ENCODE measurements around the gene VPS37C. TPM values are rescaled to one million over a fixed set of nuclear protein-coding genes. Genes with fewer than 3 reads are reported as not detected.
"Not testable (repeated sequence)": the region's sequence is repeated elsewhere in the genome, so short reads cannot be mapped to it uniquely, and the experiment has no call there.

Gene VPS37C
- 15.7 and 21.5 TPM in 2 replicates for total RNA-seq

DNA sequence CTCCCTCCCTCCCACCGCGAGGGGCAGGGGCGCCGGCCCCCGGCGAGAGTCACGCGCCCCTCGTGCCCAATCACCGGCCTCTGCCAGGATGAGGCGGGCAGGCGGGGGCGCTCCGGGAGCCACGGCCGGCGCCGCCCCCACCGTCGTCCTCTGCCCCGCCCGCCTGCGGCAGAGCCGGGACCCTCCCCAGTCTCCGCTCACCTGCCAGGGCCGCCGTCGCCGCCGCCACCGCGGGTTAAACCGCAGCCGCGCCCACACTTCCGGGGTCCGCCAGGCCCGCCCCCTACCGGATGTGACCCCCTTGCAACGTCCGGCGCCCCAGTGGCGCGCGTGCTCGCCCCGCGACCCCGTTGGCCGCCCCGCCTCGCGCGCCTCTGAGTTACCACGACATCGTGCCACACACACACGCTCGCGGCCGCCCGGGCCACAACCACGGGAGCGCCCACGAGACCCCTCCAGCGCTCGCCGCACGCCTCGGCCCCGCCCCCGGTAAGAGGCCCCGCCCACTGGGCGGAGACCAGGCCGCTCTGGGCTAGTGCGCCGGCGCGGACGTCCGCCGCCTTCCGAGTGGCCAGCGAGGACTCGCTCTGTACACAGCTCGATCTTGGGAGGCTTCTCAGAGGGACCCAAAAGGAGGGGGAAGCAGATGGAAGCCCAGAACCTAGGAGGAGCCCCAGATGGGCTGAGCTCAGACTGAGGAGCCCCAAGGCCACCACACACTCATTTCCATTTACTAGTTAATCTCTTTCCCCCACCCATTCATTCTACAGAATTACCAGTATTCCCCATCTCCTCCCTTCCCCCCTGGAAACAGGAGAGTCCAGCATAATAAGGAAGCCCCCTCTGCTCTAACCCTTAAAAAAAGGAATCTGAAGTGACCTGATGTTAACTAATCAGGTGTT, at the start of gene VPS37C:
Gene VPS37C (minus strand): TSS at position 237 of the 902 bp plus-strand sequence. CDS start 22,597 bp downstream, outside the sequence.
- H3K4me3 ChIP-seq (ENCODE audit: low read depth, low read length), result peak within 1 kb of the TSS; percentile 69
- no peak for DNase-seq (ENCODE audit: low read depth)
- no peak for TF ChIP-seq CTCF (conservative IDR thresholded peaks at IDR 0.05; ENCODE audit: low read depth, low read length)

- DNase-seq (ENCODE audit: low read depth); H3K4me3 ChIP-seq (ENCODE audit: low read depth, low read length): not testable (repeated sequence)
Observed at GRCh38 chr11:61210629-61211028, 49.4 kb upstream of the VPS37C start.

DNA sequence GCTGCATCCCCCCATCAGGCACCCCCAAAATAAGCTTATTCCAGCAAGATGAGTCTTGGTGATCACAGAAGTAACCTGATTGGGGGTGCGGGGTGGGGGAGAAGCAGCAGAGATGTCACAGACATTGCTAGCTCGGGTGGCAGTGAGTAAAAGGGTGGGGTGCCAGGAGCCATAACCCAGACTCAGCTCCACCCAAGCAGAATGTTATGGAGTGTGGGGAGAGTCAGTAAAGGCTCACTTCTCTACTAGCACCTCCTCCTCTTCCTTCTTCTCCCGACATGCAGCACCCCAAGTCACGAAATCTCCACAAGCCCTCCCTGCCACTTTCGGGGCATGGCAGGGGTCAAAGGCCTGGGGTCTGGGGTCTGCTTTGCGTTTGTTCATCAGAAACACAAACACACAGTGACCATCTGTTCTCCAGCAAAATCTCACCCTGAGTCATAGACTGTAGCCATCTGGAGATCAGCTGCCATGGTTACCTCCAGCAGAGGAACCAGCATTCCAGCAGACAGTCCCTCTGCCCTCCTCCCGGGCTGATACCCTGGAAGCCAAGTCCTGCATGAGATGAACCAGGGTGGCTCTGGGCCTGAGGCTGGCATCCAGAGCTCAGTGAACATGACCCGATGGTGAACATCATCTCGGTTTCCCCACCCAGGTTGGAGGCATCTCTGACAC, 46.5 kb upstream of the VPS37C start:
- DNase-seq (ENCODE audit: low read depth); H3K4me3 ChIP-seq (ENCODE audit: low read depth, low read length): not testable (repeated sequence)

DNA sequence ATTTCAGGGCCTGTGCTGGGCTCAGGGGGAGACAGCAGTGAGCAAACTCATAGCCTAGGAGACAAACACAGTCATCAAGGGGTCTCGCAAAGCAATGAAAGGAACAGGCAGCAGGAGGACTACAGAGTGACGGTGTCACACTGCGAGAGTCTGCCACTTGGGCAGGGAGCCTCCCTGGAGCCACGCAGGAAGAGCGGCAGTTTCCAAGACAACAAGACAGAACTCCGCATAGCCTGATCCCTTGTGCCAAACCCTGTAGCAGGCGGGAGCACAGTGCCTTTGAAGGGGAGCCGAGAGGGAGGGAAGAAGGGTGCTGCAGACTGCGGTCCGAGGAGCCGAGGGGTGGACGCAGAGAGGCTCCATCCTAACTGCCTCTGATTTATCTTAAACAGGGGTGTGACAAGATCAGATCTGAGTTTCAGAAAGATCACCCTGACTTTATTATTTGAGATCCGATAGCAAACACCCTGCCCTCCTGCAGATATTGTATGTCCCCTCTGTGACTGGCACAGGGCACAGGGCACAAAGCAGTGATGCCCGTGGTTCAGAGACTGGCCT, 43.4 kb upstream of the VPS37C start:
- DNase-seq (ENCODE audit: low read depth); H3K4me3 ChIP-seq (ENCODE audit: low read depth, low read length): not testable (repeated sequence)

- DNase-seq (ENCODE audit: low read depth); H3K4me3 ChIP-seq (ENCODE audit: low read depth, low read length): not testable (repeated sequence)
Observed at GRCh38 chr11:61203873-61204272, 42.6 kb upstream of the VPS37C start.

- H3K4me3 ChIP-seq (ENCODE audit: low read depth, low read length); DNase-seq (ENCODE audit: low read depth): not testable (repeated sequence)
Observed at GRCh38 chr11:61202950-61203746, 41.9 kb upstream of the VPS37C start, which contains the start of gene PGA3. PGA3 (plus strand) TSS chr11:61203515; CDS start chr11:61203565, 50 bp downstream.

DNA sequence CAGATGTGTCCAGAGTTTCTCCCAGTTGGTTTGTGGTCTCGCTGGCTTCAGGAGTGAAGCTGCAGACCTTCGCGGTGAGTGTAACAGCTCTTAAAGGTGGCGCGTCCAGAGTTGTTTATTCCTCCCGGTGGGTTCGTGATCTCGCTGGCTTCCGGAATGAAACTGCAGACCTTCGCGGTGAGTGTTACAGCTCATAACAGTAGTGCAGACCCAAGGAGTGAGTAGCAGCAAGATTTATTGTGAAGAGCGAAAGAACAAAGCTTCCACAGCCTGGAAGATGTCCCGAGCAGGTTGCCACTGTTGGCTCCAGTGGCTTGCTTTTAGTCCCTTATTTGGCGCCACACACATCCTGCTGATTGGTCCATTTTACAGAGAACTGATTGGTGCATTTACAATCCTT, 40.2 kb upstream of the VPS37C start:
- TF ChIP-seq CTCF (conservative IDR thresholded peaks at IDR 0.05; ENCODE audit: low read depth, low read length), result no peak
- no peak for DNase-seq (ENCODE audit: low read depth)
- no peak overlapping the region for H3K4me3 ChIP-seq (ENCODE audit: low read depth, low read length)

DNA sequence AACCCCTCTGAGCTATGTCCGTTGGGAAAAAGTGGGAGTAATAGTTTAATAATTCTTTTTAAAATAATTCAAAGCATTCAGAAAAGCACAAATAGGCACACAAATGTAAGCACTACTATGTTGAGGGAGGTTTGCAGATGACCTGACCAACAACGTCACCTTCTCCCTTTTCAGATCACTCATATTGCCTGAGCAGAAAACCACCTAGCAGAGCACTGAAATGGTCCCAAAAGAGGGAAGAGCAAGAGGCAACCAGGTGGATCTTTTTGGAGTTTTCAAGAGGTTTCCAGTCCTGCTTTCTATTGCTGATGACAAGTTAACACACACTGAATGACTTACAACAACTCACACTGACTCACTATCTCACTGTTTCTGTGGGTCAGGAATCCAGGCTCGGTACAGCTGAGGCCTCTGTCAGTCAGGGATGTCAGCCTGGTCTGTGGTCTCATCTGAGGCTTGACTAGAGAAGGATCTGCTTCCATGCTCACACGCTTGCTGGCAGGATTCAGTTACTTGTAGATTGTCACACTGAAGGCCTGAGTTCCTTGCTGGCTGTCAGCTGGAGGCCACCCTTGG, 37.8 kb upstream of the VPS37C start:
- TF ChIP-seq CTCF (conservative IDR thresholded peaks at IDR 0.05; ENCODE audit: low read depth, low read length), result no peak
- no peak overlapping the region for H3K4me3 ChIP-seq (ENCODE audit: low read depth, low read length)
- DNase-seq (ENCODE audit: low read depth), result no peak

GRCh38 chr11:61198361-61198760, 37.1 kb upstream of the VPS37C start:
- H3K4me3 ChIP-seq (ENCODE audit: low read depth, low read length), result no peak overlapping the region
- no peak for DNase-seq (ENCODE audit: low read depth)
- no peak for TF ChIP-seq CTCF (conservative IDR thresholded peaks at IDR 0.05; ENCODE audit: low read depth, low read length)

Data from epithelial cell of proximal tubule (primary cell).